Parathyroid adenoma (tissue), 2 donors: ENCODE data around the gene SH3BP2.

Experiments used
- H2AFZ ChIP-seq: fragments of 300-600 bp; sonication (generic); one replicate; pipeline ENCODE4 v1.7.0; 2017; ENCODE audit warnings: antibody characterized with exemption, mild to moderate bottlenecking
- H3K27ac ChIP-seq: fragments of 300-600 bp; sonication (generic); one replicate; pipeline ENCODE4 v1.7.0; 2017
- H3K27me3 ChIP-seq: fragments of 300-600 bp; sonication (generic); one replicate; pipeline ENCODE4 v1.7.0; 2017; ENCODE audit warnings: low read length; ENCODE audit not compliant: control insufficient read depth, insufficient read depth
- H3K36me3 ChIP-seq: fragments of 300-600 bp; sonication (generic); one replicate; pipeline ENCODE4 v1.7.0; 2017; ENCODE audit warnings: low read length; ENCODE audit not compliant: control insufficient read depth, insufficient read depth
- H3K4me1 ChIP-seq: fragments of 300-600 bp; sonication (generic); one replicate; pipeline ENCODE4 v1.7.0; 2017; ENCODE audit warnings: control low read depth
- H3K4me2 ChIP-seq: fragments of 300-600 bp; sonication (generic); one replicate; pipeline ENCODE4 v1.7.0; 2017; ENCODE audit warnings: low read length
- H3K4me3 ChIP-seq: fragments of 300-600 bp; sonication (generic); one replicate; pipeline ENCODE4 v1.7.0; 2017; ENCODE audit warnings: low read depth, low read length
- H3K79me2 ChIP-seq: fragments of 300-600 bp; sonication (generic); one replicate; pipeline ENCODE4 v1.7.0; 2017; ENCODE audit warnings: control low read depth
- H3K9ac ChIP-seq: fragments of 300-600 bp; sonication (generic); one replicate; pipeline ENCODE4 v1.7.0; 2017; ENCODE audit warnings: mild to moderate bottlenecking
- H3K9me3 ChIP-seq: fragments of 300-600 bp; sonication (generic); one replicate; pipeline ENCODE4 v1.7.0; 2017; ENCODE audit warnings: low read length; ENCODE audit not compliant: control insufficient read depth
- TF ChIP-seq, protein P1 (sequence below): fragments of 300-600 bp; sonication (generic); IDR thresholded peaks from one replicate; pipeline ENCODE4 v1.7.0; 2017; ENCODE audit warnings: antibody characterized with exemption, mild to moderate bottlenecking
- donor health status: primary hyperparathyroidism.

SH3BP2 gene

DNA sequence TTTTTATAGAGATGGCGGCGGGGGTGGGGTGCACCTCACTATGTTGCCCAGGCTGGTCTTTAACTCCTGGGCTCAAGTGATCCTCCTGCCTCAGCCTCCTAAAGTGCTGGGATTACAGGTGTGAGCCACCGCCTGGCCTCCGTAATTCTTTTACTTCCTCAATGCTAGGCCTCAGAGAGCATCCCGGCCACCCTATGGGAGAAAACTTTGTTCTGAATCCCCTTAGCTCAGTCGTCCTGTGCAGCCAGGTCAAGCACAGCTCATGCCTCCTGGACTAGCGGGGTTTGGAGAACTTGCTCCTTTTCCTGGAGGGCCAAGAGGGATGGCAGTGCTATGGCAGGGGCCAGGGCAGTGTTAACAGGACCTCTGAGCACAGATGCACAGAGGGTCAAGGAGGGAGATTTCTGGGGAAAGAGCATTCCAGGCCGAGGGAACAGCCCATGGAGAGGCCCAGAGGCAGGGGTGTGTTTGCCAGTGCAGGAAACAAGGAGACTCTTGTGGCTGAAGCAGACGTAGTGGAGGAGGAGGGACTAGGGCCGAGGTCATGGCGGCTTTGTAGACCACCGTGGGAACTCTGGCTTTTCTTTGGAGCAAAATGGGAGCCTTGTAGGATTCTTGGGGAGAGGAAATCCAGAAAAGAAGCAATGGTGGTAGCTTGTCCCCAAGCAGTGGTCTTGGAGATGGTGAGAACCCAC, 26.9 kb upstream of the SH3BP2 start:
- Histone ChIP-seq H3K27ac (no peak overlapping the region), H3K4me2 (no peak overlapping the region), H3K36me3 (no peaks in the 10 kb centered on the region), H3K79me2 (no peaks in the 10 kb centered on the region), H3K4me3 (no peak overlapping the region), H3K27me3 (no peaks in the 10 kb centered on the region), H3K4me1 (no peaks in the 10 kb centered on the region), H2AFZ (no peak overlapping the region), H3K9ac (no peak overlapping the region), H3K9me3 (no peaks in the 10 kb centered on the region)
- TF ChIP-seq, protein P1, sequence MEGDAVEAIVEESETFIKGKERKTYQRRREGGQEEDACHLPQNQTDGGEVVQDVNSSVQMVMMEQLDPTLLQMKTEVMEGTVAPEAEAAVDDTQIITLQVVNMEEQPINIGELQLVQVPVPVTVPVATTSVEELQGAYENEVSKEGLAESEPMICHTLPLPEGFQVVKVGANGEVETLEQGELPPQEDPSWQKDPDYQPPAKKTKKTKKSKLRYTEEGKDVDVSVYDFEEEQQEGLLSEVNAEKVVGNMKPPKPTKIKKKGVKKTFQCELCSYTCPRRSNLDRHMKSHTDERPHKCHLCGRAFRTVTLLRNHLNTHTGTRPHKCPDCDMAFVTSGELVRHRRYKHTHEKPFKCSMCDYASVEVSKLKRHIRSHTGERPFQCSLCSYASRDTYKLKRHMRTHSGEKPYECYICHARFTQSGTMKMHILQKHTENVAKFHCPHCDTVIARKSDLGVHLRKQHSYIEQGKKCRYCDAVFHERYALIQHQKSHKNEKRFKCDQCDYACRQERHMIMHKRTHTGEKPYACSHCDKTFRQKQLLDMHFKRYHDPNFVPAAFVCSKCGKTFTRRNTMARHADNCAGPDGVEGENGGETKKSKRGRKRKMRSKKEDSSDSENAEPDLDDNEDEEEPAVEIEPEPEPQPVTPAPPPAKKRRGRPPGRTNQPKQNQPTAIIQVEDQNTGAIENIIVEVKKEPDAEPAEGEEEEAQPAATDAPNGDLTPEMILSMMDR: no peak

DNA sequence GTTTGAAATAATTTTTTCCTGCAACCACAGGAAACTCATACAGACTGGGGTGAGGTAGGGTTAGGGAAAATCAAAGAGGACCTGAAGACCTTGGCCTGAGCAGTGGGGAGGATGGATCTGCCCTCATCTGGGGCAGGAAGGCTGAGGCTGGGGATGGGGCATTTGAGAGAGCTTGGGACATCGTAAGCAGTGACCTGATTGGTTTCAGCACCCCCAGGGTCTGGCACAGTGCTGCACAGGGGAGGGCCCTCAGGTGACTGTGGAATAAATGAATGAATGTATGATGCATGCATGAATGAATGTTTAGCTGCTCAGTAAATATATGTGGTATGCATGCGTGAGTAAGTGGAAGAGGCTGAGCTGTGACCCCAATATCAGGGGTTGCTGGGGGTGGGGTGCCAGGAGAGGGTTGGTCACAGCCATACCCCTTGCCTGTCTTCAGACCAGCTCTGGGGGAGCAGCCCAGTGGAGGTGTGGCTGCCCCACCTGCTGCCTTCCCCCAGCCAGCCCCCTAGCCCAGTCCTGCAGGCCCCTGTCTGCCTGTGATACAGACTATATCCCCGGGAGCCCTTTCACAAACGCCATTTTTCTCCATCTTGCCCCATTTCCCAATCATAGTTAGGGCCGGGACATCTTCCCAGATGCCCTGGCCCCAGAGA, 25.7 kb upstream of the SH3BP2 start:
- Histone ChIP-seq H3K79me2 (no peaks in the 10 kb centered on the region), H3K27me3 (no peaks in the 10 kb centered on the region), H3K27ac (no peak overlapping the region), H3K4me3 (no peak overlapping the region), H3K9me3 (no peaks in the 10 kb centered on the region), H3K4me2 (no peak overlapping the region), H3K4me1 (no peaks in the 10 kb centered on the region), H3K9ac (no peak overlapping the region), H3K36me3 (no peaks in the 10 kb centered on the region), H2AFZ (no peak overlapping the region)
- TF ChIP-seq, protein P1: no peak

DNA sequence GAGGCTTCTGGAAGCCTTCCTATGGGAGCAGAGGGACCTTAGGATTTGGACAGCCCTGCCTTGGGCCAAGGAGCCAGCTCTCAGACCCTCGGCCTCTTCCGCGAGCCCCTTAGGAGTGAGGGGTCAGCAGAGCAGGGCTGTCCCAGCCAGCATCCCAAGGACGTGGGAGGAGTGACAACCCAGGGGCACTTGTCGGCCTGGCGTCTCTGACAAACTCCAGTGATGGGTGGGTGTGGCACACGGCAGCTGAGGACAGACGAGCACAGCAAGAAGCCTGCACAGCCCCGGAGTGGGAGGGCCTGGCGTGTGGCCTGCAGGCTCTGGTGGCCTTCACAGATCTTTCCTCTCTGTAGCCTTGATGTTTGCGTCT, 25.2 kb upstream of the SH3BP2 start:
- H3K4me2 ChIP-seq: no peak overlapping the region
- H3K27ac ChIP-seq: no peak overlapping the region
- H2AFZ ChIP-seq: no peak overlapping the region
- no peaks in the 10 kb centered on the region for H3K27me3 ChIP-seq
- no peak overlapping the region for H3K4me3 ChIP-seq
- no peaks in the 10 kb centered on the region for H3K9me3 ChIP-seq
- no peak overlapping the region for H3K9ac ChIP-seq
- no peaks in the 10 kb centered on the region for H3K79me2 ChIP-seq
- no peaks in the 10 kb centered on the region for H3K36me3 ChIP-seq
- H3K4me1 ChIP-seq: no peaks in the 10 kb centered on the region
- TF ChIP-seq, protein P1: no peak

DNA sequence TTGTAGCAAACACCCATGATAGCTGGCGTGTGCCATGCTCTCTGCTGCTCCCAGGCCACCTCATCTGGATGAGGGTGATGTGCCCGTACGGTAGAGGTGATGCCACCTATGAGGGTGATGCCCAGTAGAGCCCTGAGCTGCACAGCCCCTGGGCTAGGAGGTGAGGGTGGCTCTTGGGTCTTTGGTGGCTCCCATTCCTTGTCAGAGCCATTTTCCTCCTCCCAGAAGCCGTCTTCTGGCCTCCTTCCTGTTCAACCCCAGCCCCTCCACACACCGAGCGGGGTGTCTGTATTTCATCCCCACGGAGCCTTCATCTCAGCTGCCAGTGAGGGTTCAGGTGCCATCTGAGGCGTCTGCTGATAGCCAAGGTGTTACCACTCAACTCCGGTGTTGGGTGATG, 24.8 kb upstream of the SH3BP2 start:
- TF ChIP-seq, protein P1: no peak
- Histone ChIP-seq H3K9me3 (no peaks in the 10 kb centered on the region), H2AFZ (no peak overlapping the region), H3K79me2 (no peaks in the 10 kb centered on the region), H3K4me2 (no peak overlapping the region), H3K4me3 (no peak overlapping the region), H3K9ac (no peak overlapping the region), H3K27me3 (no peaks in the 10 kb centered on the region), H3K36me3 (no peaks in the 10 kb centered on the region), H3K4me1 (no peaks in the 10 kb centered on the region), H3K27ac (no peak overlapping the region)

DNA sequence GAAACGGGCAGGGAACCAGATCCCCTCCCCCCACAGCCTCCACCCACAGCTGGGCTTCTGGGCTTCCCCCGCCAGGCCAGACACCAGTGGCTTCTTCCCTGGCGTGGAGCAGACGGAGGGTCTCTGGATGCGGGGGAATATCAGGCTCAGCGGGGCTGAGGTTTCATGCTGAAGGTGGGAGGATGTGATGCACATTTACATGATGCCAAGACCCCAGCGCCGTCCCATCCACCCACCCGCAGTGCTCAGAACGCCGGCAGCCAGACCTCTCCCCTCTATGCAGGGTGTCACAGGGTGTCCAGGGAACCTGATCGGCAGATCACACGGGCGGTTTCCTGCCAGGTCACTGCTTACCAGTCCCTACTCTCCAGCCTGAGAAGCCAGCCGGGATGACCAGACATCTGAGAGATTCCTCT, 24.0 kb upstream of the SH3BP2 start:
- no peaks in the 10 kb centered on the region for H3K9me3 ChIP-seq
- H3K4me3 ChIP-seq: no peak overlapping the region
- H3K4me2 ChIP-seq: no peak overlapping the region
- no peak overlapping the region for H3K9ac ChIP-seq
- no peak overlapping the region for H2AFZ ChIP-seq
- H3K27ac ChIP-seq: no peak overlapping the region
- no peaks in the 10 kb centered on the region for H3K36me3 ChIP-seq
- no peaks in the 10 kb centered on the region for H3K4me1 ChIP-seq
- TF ChIP-seq, protein P1: no peak
- no peaks in the 10 kb centered on the region for H3K27me3 ChIP-seq
- H3K79me2 ChIP-seq: no peaks in the 10 kb centered on the region
